Subcutaneous abdominal adipose tissue (tissue), 5 donors: Measurements from ENCODE around the gene PTPRM.

Source experiments
- H3K27ac ChIP-seq: one replicate; pipeline ENCODE4 v1.7.0; 2013; ENCODE audit warnings: low read depth, mild to moderate bottlenecking, inconsistent platforms, low read length, moderate library complexity
- H3K27me3 ChIP-seq, 5 donors: one replicate each; pipeline ENCODE4 v1.7.0; 2013; ENCODE audit warnings: low read length in 5 of 5, inconsistent platforms in 1 of 5; ENCODE audit not compliant: control insufficient read depth in 5 of 5, insufficient read depth in 4 of 5
- H3K36me3 ChIP-seq, 5 donors: one replicate each; pipeline ENCODE4 v1.7.0; 2013; ENCODE audit warnings: low read length in 5 of 5; ENCODE audit not compliant: control insufficient read depth in 5 of 5, insufficient read depth in 5 of 5
- H3K4me1 ChIP-seq, 5 donors: one replicate each; pipeline ENCODE4 v1.7.0; 2013; ENCODE audit warnings: low read length in 5 of 5, mild to moderate bottlenecking in 3 of 5, moderate library complexity in 1 of 5; ENCODE audit not compliant: control insufficient read depth in 5 of 5, insufficient read depth in 5 of 5
- H3K4me3 ChIP-seq, 5 donors: one replicate each; pipeline ENCODE4 v1.7.0; 2013; ENCODE audit warnings: low read length in 5 of 5, low read depth in 1 of 5
- H3K9ac ChIP-seq, 5 donors: one replicate each; pipeline ENCODE4 v1.7.0; 2013; ENCODE audit warnings: low read length in 5 of 5, mild to moderate bottlenecking in 4 of 5, moderate library complexity in 3 of 5
- H3K9me3 ChIP-seq, 5 donors: one replicate each; pipeline ENCODE4 v1.7.0; 2013; ENCODE audit warnings: low read length in 5 of 5; ENCODE audit not compliant: control insufficient read depth in 5 of 5
- donor health status: healthy.
- donor health status: healthy.
- donor health status: healthy.
- donor health status: healthy.
- donor health status: healthy.

PTPRM gene

GRCh38 chr18:7803956-7804469 is 236.9 kb downstream of the PTPRM start:
- Histone ChIP-seq H3K27me3 (no peaks in the 10 kb centered on the region), H3K9me3 (no peaks in the 10 kb centered on the region), H3K4me3 (no peak overlapping the region), H3K4me1 (peaks cover 0 to 14% (median 0%) of the 10 kb centered on the region in 5 donors), H3K9ac (no peak overlapping the region), H3K36me3 (no peaks in the 10 kb centered on the region), H3K27ac (no peak overlapping the region)

DNA sequence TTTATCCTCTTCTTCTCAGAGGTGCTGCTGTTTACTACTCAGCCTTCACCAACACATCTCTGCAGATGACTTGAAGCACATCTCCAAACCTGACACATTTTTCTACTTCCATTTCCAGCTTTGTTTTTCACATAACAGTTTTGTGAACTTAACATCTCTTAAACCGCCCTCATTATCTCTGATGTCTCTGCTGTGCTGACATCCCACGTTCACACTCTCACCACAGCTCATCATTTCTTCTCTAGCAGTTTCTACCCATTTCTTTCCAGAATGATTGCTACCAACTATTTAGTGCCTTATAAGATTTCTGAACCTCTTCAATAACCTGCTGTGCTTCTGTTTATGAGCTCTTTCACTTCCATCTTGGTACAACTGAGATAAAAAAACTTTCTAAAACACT is 238.0 kb downstream of the PTPRM start:
- H3K27ac ChIP-seq: no peak overlapping the region
- H3K9me3 ChIP-seq: no peaks in the 10 kb centered on the region
- H3K4me1 ChIP-seq: peaks cover 0 to 14% (median 3%) of the 10 kb centered on the region in 5 donors
- H3K4me3 ChIP-seq: no peak overlapping the region
- no peaks in the 10 kb centered on the region for H3K27me3 ChIP-seq
- H3K36me3 ChIP-seq: no peaks in the 10 kb centered on the region
- H3K9ac ChIP-seq: no peak overlapping the region

DNA sequence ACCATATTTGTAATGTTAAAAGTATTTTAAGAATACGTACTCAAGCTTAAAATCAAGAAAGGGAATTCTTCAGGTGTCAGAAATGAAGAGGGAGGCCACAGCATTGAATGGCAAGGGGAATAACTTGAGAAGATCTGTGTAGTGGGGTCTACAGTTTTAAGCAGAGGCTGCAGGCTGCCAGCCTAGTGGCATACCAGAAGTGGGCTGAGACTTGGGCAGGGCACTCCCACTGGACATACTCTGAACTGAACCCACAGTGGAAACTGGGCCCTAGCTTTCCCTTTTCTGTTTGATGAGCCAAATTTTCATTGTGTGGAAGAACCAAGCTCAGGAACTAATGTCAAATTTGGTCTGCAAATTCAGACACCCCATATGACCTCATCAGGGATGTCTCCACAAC is 238.8 kb downstream of the PTPRM start:
- Histone ChIP-seq H3K4me3 (no peak overlapping the region), H3K27ac (no peak overlapping the region), H3K9ac (no peak overlapping the region), H3K4me1 (peaks cover 0 to 14% (median 3%) of the 10 kb centered on the region in 5 donors), H3K27me3 (no peaks in the 10 kb centered on the region), H3K9me3 (no peaks in the 10 kb centered on the region), H3K36me3 (no peaks in the 10 kb centered on the region)

GRCh38 chr18:7807936-7808453 is 240.9 kb downstream of the PTPRM start:
- no peaks in the 10 kb centered on the region for H3K27me3 ChIP-seq
- peaks cover 0 to 33% (median 21%) of the 10 kb centered on the region in 5 donors for H3K4me1 ChIP-seq
- no peak overlapping the region for H3K4me3 ChIP-seq
- no peak overlapping the region for H3K27ac ChIP-seq
- no peaks in the 10 kb centered on the region for H3K9me3 ChIP-seq
- H3K9ac ChIP-seq: no peak overlapping the region
- no peaks in the 10 kb centered on the region for H3K36me3 ChIP-seq

DNA sequence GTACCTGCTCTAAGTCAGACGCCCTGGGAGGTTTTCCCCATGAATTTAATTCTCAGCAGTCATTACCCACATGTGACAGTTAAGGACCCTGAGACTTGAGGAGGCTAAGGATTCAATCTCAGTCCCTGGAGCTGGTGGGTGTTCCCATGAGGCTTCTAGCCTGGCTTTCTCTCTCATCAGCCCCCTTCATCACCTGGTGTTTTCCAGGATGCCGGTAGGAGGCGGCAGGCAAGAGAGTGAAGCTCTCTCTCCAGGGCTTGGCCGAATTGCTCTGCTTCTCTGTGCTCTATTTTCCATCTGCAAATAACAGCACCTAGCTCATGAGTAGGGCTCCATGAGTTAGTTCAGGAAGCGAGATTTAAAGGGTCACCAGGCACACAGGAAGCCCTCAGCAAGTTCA is 241.9 kb downstream of the PTPRM start:
- Histone ChIP-seq H3K4me3 (no peak overlapping the region), H3K36me3 (no peaks in the 10 kb centered on the region), H3K4me1 (peaks cover 0 to 35% (median 25%) of the 10 kb centered on the region in 5 donors), H3K27me3 (no peaks in the 10 kb centered on the region), H3K9me3 (peaks cover 0 to 2% (median 2%) of the 10 kb centered on the region in 5 donors), H3K9ac (no peak overlapping the region), H3K27ac (no peak overlapping the region)

DNA sequence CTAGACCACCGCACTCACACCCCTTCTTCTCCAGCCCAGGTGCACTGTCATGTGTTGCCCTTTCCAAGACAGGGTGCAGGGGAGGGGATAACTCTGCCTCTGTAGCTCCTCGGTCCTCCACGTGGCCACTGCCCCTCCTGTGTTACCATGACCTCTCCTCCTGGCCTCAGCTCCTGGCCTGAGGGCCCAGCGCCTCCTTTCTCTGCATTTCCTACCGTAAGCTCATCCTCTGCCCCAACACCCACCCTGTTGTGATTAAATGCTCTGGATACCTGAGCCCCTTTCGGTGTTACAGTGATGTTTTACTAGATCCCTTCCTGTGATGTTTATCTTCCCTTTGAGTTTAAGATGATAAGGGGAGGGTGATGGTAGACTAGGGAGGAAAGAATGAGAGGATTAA is 242.3 kb downstream of the PTPRM start:
- Histone ChIP-seq H3K9me3 (peaks cover under 1 to 7% (median 6%) of the 10 kb centered on the region in 5 donors), H3K9ac (no peak overlapping the region), H3K27me3 (no peaks in the 10 kb centered on the region), H3K4me1 (peaks cover 0 to 35% (median 25%) of the 10 kb centered on the region in 5 donors), H3K36me3 (no peaks in the 10 kb centered on the region), H3K27ac (no peak overlapping the region), H3K4me3 (no peak overlapping the region)

GRCh38 chr18:7809978-7810377 is 242.9 kb downstream of the PTPRM start:
- H3K4me1 ChIP-seq: peaks cover 0 to 35% (median 25%) of the 10 kb centered on the region in 5 donors
- H3K27me3 ChIP-seq: no peaks in the 10 kb centered on the region
- H3K27ac ChIP-seq: no peak overlapping the region
- H3K9ac ChIP-seq: no peak overlapping the region
- no peaks in the 10 kb centered on the region for H3K36me3 ChIP-seq
- no peak overlapping the region for H3K4me3 ChIP-seq
- H3K9me3 ChIP-seq: peaks cover 4 to 12% (median 10%) of the 10 kb centered on the region in 5 donors

GRCh38 chr18:7812431-7813063 is 245.4 kb downstream of the PTPRM start:
- Histone ChIP-seq H3K4me1 (peaks cover 2 to 27% (median 22%) of the 10 kb centered on the region in 5 donors), H3K9me3 (peaks cover 6 to 20% (median 16%) of the 10 kb centered on the region in 5 donors), H3K27me3 (no peaks in the 10 kb centered on the region), H3K9ac (no peak overlapping the region), H3K4me3 (no peak overlapping the region), H3K27ac (peak overlapping the region; percentile 52), H3K36me3 (no peaks in the 10 kb centered on the region)

GRCh38 chr18:7813131-7813530 is 246.0 kb downstream of the PTPRM start:
- H3K27ac ChIP-seq: peak overlapping the region; percentile 52
- H3K9ac ChIP-seq: no peak overlapping the region
- no peak overlapping the region for H3K4me3 ChIP-seq
- H3K4me1 ChIP-seq: peaks cover 5 to 30% (median 26%) of the 10 kb centered on the region in 5 donors
- H3K36me3 ChIP-seq: no peaks in the 10 kb centered on the region
- H3K27me3 ChIP-seq: no peaks in the 10 kb centered on the region
- peaks cover 6 to 20% (median 16%) of the 10 kb centered on the region in 5 donors for H3K9me3 ChIP-seq

DNA sequence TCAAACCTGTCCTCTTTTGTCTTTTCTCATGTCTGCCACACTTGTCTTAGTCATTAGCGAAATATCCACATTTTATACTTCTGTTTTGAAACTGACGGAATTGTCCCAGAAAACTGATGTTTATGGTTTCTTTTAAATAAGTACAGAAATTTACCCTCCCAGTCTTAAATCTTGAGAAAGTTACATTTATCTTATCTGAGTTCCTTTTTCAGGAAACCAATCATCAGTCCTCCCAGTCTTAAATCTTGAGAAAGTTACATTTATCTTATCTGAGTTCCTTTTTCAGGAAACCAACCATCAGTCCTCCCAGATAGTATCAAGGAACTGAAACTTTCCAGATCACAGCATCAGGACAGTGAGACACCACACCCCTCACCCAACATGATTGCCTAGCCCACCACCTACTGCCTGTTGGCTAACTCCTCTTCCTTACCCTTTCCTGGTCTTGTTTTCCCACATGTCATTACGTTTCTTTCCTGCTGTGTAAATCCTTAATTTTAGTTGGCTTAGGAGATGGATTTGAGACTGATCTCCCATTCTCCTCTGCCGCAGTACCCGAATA is 247.7 kb downstream of the PTPRM start:
- Histone ChIP-seq H3K27ac (no peak overlapping the region), H3K9me3 (peaks cover 6 to 20% (median 16%) of the 10 kb centered on the region in 5 donors), H3K9ac (no peak overlapping the region), H3K27me3 (no peaks in the 10 kb centered on the region), H3K4me1 (peaks cover 5 to 30% (median 26%) of the 10 kb centered on the region in 5 donors), H3K36me3 (peaks cover 0 to 6% (median 0%) of the 10 kb centered on the region in 5 donors), H3K4me3 (no peak overlapping the region)
